IPS DF 4.7 (cell line): ENCODE data around the gene SLC29A2.
A peak's percentile ranks its signal among the peaks of the same experiment; 100 is the strongest.

Source experiments
- DNase-seq: peaks from one replicate; pipeline ENCODE4 v3.0.0-alpha.2; 2013; ENCODE audit warnings: low spot score; ENCODE audit errors: extremely low read depth

SLC29A2 gene, protein sequence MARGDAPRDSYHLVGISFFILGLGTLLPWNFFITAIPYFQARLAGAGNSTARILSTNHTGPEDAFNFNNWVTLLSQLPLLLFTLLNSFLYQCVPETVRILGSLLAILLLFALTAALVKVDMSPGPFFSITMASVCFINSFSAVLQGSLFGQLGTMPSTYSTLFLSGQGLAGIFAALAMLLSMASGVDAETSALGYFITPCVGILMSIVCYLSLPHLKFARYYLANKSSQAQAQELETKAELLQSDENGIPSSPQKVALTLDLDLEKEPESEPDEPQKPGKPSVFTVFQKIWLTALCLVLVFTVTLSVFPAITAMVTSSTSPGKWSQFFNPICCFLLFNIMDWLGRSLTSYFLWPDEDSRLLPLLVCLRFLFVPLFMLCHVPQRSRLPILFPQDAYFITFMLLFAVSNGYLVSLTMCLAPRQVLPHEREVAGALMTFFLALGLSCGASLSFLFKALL

DNA sequence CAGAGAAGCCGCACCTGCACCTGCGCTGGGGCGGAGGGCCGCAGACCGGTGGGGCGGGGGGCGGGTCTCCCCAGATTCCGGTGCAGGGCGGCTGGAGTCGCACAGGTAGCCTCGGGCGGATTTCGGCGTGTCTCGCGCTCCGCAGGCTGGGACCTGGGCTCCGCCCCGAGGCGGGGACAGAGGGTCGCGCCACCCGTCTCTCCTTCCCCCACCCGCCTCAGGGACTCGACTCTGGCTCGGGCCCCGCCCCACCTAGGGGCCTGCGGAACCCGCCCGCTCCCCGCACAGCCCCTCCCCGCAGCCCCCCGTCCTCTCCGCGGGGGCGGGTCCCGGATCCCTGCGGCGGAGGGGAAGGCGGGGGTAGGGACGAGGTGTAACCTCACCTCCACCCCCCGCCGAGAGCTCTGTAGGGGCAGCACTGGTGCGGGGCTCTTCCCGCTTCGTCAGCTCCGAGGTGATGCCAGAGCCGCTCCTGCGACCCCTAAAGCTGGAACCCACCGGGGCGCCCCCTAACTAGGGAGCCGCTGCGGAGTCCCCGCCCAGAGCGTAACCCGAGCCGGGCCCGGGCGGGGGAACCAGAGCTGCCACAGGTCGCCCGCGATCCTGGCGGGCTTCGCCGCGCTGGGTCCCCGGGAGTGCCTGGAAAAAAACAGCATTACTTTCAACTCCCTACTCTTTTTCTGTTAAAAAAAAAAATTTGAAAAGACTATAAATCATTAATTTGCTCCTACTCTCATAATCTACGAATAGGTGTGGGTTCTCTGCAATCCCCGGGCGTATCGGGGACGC, at the start of gene SLC29A2:
Gene SLC29A2, minus strand, starts transcription at position 134 of the 789 bp plus-strand sequence. CDS start 169 bp downstream, outside the sequence.
- DNase-seq = peak; percentile 89

DNA sequence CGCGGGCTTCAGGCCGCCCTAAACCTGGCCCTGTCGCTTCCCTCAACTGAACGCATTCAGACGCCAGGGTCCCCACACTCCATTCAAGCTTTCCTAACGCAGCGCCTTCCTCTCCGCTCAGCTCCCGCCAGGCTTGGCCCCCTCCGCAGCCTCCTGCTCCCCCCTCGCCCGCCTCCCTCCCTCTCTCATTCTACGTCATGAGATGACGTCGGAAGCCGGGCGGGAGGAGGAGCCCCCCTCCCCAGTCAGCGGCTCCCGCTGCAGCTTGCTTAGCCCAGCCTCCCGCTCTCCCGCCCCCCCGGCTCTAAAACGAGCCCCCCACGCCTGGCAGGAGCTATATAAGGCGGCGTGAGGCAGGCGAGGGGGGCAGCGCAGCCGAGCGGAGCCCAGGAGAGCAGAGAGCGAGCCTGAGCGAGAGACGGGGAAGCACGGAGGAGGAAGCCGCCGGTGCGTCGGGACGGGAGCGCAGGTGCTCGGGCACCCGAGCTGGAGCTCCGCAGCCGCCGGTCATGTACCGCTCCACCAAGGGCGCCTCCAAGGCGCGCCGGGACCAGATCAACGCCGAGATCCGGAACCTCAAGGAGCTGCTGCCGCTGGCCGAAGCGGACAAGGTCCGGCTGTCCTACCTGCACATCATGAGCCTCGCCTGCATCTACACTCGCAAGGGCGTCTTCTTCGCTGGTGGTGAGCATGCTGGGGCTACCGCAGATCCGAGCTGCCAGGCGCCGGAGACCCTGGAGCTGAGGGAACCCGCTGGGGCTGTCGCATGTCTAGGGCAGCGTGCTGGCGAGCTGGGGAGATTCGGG, 49.3 kb upstream of the SLC29A2 start, which contains the start of gene NPAS4:
Gene NPAS4, plus strand, starts transcription at position 365 of the 806 bp plus-strand sequence. Its CDS starts 145 bp downstream, at position 510.
- no peak for DNase-seq

DNA sequence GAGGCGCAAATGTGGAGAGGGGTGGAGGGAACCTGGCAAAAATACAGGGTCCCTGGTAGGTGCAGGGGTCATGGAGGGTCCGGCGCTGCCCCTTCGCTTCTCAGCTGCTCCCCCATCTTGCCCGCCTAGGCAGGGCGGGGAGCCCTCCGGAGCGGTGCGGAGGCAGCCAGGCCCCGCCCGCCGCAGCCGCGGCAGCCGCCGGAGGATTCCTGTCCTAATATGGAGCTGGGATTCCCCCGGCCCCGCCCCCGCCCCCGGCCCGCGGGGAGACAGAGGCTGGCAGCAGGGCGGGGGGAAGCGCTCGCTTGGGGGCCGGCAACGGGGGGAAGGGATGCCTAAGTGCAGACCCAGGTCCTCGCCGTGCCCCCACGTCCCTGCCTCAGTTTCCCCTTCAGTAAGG, 48.3 kb upstream of the SLC29A2 start:
- no peak for DNase-seq

DNA sequence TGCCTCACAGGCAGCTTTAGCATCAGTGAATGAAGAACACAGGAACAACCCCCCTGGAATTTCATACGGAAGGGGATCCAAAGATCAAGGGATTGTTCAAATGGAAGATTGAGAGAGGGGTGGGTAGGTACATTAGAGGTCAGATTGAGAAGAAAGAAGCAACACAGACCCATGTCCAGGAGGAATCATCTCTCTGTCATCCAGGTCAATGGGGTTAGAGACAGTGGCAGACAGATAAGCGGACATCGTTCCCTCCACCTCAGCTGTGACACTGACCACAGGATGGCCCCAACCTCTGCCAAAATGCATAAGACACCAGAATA, 47.4 kb upstream of the SLC29A2 start:
- DNase-seq = no peak

DNA sequence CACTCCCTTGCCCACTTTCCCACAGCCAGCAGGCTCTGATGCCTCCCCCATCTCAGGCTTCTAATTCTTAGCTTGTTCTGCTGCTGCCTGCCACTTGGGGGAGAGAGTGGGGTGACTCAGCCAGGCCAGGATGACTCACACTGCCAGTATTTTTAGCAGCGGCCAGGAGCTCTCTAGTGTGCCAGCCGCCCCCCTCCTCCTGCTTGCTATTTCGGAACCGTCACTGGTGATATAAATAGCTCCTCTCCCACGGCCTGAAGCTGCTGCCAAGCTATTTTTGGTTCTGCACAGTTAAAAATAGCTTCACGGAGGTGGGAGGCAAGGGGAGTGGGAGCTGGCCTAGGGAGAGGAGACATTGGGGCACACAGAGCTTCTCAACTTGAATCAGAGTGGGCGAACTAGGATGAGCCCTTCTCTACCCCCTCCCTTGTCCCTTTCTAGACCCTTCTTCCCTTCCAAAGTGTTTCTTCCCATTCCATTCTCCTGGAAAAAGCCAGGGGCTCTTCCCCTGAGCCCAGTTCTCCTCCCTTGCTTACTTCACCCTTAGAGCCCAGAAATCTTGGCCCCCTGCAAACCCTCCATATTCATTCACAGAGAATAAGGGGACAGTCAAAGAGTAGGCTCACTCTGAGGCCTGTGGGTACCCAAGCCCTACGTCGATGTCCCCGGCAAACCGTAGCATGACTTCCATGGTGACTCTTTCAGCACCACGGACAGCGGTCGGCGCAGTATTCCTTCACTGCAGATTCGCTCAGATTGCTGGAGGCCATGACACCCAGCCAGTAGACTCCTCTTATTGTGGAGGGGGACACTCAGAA, 46.8 kb upstream of the SLC29A2 start:
- peak; percentile 53 for DNase-seq

DNA sequence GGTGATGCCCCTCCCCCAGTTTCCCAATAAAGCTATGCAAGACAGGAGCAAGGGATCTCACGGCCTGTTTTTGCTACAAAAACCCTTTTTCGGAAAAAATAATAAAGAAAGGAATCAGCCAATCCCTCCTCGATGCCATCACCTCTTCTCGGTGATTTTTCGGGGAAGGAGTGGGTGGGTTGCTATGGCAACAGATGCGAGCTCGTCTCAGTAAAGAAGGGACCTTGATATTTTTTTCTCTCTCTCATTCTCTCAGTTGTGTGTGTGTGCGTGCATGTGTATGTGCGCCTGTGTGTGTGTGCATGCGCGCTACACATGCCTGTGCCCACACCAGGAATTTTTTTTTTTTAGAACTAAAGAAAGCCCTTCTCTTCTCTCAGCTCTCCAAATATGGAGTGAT, 45.4 kb upstream of the SLC29A2 start:
- no peak for DNase-seq

DNA sequence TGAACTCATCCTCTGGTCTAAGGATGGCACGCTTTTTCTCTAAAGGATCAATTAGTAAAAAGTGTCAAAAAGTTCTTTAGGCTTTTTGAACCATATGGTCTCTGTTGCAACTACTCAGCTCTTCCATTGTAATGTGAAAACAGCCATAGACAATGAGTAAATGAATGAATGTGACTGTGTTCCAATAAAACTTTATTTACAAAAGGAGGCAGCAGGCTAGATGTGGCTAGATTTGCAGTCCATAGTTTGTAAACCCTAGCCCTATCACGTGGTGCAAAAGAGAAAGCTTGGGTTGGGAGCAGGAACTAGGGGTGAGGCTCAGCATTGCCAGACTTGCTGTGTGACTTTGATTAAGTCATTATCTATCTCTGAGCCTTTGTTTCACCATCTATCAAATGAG, 43.9 kb upstream of the SLC29A2 start:
- DNase-seq = no peak

DNA sequence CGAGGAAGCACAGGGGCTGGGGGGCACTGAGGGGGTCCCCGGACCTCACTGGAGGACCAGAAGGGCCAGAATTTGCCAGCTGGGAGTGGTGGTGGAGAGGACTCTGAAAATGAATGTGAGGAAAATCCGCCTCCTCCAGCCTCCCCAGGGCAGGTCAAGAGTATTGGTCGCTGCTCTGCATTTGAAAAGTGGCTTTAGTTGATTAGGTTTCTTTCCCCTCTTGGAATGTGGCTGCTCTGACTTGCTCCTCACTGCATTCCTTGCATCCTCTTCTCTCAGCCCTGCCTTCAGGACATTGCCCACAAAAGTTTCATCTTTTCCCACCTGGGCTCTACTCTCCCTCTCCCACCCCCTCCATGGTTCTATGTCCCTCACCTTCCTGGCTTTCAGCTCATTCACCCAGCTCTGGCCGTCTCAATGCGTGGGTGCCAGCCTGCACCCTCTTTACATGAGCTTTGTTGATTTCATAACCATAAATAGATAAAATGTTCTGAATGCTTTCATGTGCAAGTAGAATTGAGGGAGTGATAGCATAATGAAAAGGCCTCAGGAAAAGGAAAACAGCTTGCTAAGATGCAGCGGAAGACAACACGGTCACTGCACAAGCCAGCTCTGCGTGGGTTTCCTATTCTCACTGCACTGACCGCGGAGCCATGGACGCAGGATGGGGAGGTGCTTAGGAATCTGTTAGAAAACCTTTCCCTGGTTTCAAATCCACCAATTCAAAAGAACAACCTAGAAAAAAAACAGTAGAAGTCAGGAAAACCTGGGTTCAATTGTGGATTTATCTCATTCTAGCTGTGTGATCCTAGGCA, 42.8 kb upstream of the SLC29A2 start:
- peak; percentile 51 for DNase-seq

DNA sequence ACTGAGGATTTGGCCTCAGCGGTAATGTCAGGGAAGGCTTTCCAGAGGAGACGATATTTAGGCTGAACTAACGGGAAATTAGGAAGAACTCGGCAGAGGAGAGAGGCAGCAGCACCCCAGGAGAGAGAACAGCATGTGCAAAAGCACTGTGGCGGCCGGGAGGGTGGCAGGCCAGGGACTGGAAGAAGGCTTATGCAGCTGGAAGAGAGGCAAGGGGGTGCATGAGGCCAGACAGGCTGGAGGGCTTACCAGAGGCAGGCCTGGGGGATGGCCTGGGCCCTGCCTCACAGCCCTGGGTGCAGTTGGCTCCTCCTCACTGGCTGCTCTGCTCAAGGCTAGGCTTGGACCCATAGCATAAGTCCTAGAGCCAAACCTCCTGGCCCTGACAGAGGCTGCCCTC, 41.6 kb upstream of the SLC29A2 start:
- no peak for DNase-seq

DNA sequence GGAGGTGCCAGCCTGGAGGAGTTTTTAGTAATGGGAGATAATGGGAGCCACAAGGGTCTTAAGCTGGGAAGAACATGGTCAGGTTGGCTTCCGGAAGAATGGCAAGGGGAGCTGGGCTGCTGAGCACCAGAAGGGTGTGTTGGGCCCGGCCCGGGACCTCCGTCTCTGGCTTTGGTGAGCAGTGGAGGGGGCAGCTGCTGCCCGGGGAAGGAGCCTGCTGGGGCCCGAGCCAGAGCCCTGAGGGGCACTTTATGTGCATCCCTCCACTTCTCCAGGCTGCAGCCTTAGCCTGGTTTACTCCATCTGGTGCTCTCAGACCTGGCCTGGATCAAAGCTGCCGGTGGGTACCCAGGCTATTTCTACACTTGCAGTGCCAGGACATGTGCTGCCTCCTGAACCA, 40.5 kb upstream of the SLC29A2 start:
- no peak for DNase-seq

DNA sequence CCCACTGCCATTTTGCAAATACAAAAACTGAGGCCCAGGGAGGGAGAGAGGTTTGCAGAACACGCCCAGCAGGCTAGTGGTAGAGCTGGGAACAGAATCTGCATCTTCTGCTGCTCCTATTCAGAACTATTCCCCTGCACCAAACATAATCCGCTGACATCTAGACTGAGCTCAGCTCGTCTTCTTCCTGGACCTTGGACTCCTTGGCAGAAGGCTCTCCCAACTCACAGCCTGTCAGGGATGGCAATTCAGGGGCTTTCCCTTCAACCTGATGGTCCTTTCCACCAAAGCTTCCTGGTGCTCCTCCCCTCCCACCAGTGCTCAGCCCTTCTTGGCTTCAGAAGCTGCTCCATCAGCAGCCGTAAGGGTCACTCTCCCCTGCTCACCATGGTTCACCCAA, 39.8 kb upstream of the SLC29A2 start:
- no peak for DNase-seq

DNA sequence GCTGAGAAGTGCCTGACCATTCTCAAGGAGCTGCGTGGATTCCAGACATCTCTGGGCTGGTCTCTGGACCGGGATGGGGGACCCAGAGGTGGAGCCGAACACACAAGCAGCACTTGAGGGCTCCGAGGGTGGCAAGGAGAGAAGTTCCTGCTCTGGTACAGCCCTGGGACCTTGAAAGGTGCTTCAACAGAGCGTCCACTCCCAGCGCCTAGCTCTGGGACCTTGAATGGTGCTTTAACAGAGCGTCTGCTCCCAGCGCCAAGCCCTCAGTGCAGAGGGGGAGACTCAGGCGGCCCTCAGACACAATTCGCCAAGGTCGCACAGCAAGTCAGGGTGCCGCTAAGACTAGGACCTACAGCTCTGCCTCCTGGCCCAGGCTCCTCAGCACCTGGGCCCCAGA, 38.6 kb upstream of the SLC29A2 start:
- no peak for DNase-seq

DNA sequence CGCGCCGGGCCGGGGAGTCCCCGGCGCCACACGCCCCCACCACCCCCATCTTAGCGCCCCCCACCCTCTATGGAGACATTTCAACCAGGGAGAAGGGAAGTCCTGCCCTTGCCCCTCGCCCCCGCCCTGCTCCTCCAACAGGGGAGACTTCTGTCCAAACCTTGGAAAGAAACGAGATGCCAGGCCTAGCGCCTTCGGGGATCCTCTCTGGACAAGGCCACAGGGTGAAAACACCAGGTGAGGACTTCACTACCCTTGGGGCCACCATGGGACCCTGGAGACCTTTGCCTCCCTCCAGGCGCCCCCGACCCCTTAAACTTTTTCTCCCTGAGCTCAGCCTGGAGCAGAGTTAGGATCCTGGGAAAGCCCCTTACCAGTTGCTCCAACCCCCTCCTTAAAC, 37.7 kb upstream of the SLC29A2 start:
- no peak for DNase-seq

DNA sequence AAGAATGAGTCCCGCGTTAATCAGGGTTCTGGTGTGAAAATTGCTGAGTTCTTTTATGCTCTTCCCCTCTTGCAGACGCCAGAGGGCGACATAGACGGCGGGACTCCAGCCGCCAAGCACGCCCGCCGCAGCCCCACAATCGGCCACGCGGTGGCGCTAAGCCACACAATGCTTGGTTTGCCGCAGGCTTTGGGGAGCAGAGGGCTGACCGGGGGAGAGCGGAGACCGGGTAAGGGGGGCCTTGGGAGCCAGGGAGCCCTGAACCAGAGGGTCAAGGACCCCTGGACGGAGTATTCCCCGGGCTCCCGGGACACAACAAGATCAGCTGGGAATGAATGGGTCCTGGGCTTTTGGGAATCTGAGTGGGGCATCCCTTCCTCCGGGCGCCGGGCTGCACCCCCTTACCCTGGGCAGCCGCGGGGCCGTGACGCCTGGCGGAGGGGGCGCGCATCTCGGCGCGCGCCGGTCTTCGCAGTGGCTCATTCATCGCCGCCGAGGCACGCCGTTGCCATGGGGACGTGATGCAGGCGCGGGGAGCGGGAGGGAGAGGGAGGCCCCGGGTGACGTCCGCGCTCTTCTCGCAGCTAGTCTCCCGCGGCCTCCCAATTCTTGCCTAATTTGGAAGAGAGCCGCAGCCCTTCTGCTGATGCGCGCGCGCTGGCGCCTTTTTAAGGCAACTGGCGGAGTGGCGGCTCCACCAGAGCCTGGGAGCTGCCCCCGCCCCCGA, 37.1 kb upstream of the SLC29A2 start:
- peak; percentile 68 for DNase-seq

DNA sequence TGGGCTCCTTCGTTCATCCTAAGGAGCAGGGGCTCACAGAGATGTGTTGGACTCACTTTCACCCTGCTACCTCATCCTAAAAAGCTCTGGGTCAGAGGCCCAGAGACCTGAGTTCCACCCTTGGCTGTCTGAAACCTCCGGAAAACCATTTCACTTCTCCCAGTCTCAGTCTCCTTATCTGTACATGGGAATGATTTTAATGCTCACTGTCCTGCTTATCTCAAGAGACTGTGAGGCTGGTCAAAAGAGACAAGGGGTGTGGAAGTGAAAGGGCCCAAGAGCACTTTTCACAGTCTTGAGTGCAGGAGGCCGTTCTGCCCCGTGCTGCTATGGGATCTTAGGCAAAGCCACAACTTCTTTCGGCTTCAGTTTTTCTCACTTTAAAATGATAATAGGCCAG, 36.1 kb upstream of the SLC29A2 start:
- DNase-seq = no peak

DNA sequence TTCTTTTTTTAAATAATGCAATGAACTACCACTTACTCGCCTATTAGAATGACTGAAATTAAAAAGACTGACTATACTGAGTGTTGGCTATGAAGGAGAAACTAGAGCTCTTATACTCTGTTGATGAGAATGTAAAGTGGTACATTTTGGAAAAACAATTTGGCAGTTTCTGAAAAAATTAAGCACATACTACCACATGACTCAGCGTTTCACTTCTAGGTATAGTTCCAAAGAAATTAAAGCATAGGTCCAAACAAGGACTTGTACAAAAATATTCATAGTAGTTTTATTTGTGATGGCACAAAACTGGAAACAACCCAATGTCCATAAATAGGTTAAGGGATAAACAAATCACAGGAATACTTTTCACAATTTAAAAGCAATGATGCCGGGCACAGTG, 22.4 kb upstream of the SLC29A2 start:
- DNase-seq = no peak

DNA sequence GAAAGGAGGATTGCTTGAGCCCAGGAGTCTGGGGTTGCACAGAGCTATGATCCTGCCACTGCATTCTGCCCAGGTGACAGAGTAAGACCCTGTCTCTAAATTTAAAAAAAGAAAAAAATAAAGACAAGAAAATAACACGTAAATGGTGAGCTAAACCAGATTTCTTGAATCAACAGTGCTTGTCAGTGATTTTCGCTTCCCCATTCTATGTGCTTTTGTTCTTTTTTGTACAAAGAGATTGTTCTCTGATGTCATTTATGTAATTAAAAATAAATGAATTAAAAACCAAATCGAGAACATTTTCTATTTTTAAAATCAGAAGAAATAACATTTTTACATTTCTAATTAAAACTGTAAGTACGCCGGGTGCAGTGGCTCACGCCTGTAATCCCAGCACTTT, 19.8 kb upstream of the SLC29A2 start:
- no peak for DNase-seq

DNA sequence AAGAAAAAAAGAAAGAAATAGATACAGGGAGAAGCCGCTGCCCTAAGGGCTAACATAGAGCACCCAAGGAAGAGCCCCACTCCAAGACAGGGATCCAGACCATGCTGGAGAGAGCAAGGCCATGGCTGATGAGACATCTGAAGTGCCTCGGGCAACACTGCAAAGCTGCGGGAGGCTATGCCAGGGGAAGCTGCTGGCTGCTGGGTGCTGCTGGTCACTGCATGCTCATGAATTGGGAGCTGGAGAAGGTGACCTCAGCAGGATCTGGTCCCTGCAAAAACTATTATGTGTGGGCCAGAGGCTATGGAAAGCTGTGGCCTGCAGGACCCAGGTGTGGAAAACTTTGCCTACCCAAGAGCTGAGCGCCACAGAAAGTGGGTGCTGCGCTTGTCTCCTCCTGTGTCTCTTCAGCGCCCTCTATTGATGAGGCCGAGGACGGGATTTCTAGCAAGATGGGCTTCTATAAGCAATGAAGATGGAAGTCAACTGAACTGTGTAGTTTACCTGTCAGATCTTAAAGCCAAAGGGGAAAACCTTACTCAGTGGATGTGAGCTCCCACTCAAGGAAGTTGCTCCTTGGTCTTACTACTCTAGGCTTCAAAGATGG, 17.3 kb upstream of the SLC29A2 start:
- no peak for DNase-seq
